Prostate gland (tissue), 2 donors: ENCODE data around the gene RCVRN.

Experiments used
- CTCF ChIP-seq, 4 experiments: fragments of 200-600 bp in 2 of 4; fragments of 450-650 bp in 2 of 4; sonication (generic) in 2 of 4; IDR thresholded peaks; 1 replicate in 3 of 4; 2 replicates in 1 of 4; pipeline ENCODE4 v1.5.1; 2016 to 2019; ENCODE audit warnings: antibody characterized with exemption in 4 of 4, mild to moderate bottlenecking in 2 of 4, moderate library complexity in 2 of 4
- POLR2A ChIP-seq: fragments of 450-650 bp; IDR thresholded peaks from one replicate; pipeline ENCODE4 v1.6.1; 2016; ENCODE audit warnings: antibody characterized with exemption, mild to moderate bottlenecking

- no peak for TF ChIP-seq CTCF (IDR thresholded peaks at IDR 0.05)
- TF ChIP-seq POLR2A, result no peak
These were observed 13.8 kb upstream of the RCVRN start for GRCh38 chr17:9918804-9919352.
